K562 (cell line): ENCODE results near the gene LCA5L. TPM values are rescaled to one million over a fixed set of nuclear protein-coding genes. Genes with fewer than 3 reads are reported as not detected.

ENCODE experiments used
- ATAC-seq: fragments of 200-7000 bp; cut with Tn5 transposase; 3 replicates; pipeline ENCODE4 v1.9.1; 2020; ENCODE audit warnings: moderate library complexity
- BruUV-seq: library from RNA; stranded (reverse); fragments of 400-500 nt; replicated peaks from 2 replicates; lab custom pipeline; 2021; lab: Mats Ljungman, UMichigan
- CTCF ChIA-PET: fragments of 300-600 bp; formaldehyde crosslinking; extraction: SDS; loops from one replicate; lab custom pipeline; 2021; ENCODE audit warnings: low intra/inter-chr PET ratio; lab: Yijun Ruan, JAX
- POLR2A ChIA-PET: fragments of 300-600, 350-650 bp; sonication (Branson Sonifier 250); formaldehyde crosslinking; extraction: SDS; loops from one replicate; lab custom pipeline; 2021; ENCODE audit warnings: antibody characterized with exemption, inconsistent platforms; lab: Yijun Ruan, JAX
- DNase-seq, 4 experiments: peaks; one replicate each; pipeline versions ENCODE4 v3.0.0 to v3.0.0-alpha.2; 2011 to 2018; ENCODE audit warnings: low spot score in 3 of 4, mixed read lengths in 3 of 4; ENCODE audit errors: extremely low read depth in 1 of 4
- FAIRE-seq: peaks from 2 replicates; lab custom pipeline; 2011; peaks lifted over from hg19 to GRCh38; lab: Jason Lieb, UNC
- H2AFZ ChIP-seq: 2 replicates; pipeline ENCODE4 v1.6.0; 2011; ENCODE audit warnings: low read depth, low read length, control low read depth, inconsistent platforms
- H3K27ac ChIP-seq: fragments of 200-600 bp; 3 replicates; pipeline ENCODE4 v1.8.0; 2011; ENCODE audit warnings: low read depth, mild to moderate bottlenecking, control low read depth, inconsistent platforms, low read length, moderate library complexity, mixed read lengths; ENCODE audit errors: extremely low read depth
- H3K27me3 ChIP-seq, 2 experiments: fragments of 300-600 bp in 1 of 2; 2 replicates in 1 of 2; 3 replicates in 1 of 2; pipeline versions ENCODE4 v1.6.0 to v1.8.0; 2011; ENCODE audit warnings: inconsistent platforms in 2 of 2, low read length in 2 of 2, mild to moderate bottlenecking in 1 of 2, mixed read lengths in 1 of 2, moderate library complexity in 1 of 2; ENCODE audit not compliant: control insufficient read depth in 2 of 2, insufficient read depth in 2 of 2
- H3K36me3 ChIP-seq: fragments of 300-600 bp; 3 replicates; pipeline ENCODE4 v1.8.0; 2011; ENCODE audit warnings: mild to moderate bottlenecking, low read length, inconsistent platforms; ENCODE audit not compliant: control insufficient read depth, insufficient read depth
- H3K4me1 ChIP-seq, 2 experiments: fragments of 200-600 bp in 1 of 2; replicated peaks in 1 of 2; 2 replicates in 1 of 2; 3 replicates in 1 of 2; pipeline versions ENCODE4 v1.5.1 to v1.8.0; 2011; ENCODE audit warnings: inconsistent platforms in 2 of 2, low read length in 2 of 2, mild to moderate bottlenecking in 1 of 2, mixed read lengths in 1 of 2, moderate library complexity in 1 of 2; ENCODE audit not compliant: control insufficient read depth in 2 of 2, insufficient read depth in 2 of 2
- H3K4me2 ChIP-seq: 2 replicates; pipeline ENCODE4 v1.6.1; 2011; ENCODE audit warnings: low read length, control low read depth, inconsistent platforms, mixed read lengths; ENCODE audit not compliant: insufficient read depth
- H3K4me3 ChIP-seq: fragments of 200-600 bp; sonication (generic), shearing (Covaris generic); 2 replicates; pipeline ENCODE4 v1.5.1; 2016; ENCODE audit warnings: control low read depth, inconsistent platforms
- H3K79me2 ChIP-seq: fragments of 200-600 bp; 3 replicates; pipeline ENCODE4 v1.8.0; 2011; ENCODE audit warnings: low read length, inconsistent platforms; ENCODE audit not compliant: control insufficient read depth, insufficient read depth
- H3K9ac ChIP-seq, 2 experiments: 2 replicates each; pipeline versions ENCODE4 v1.6.0 to v1.6.1; 2011; ENCODE audit warnings: low read depth in 2 of 2, low read length in 2 of 2, control low read depth in 1 of 2, inconsistent platforms in 1 of 2, mild to moderate bottlenecking in 1 of 2, mixed read lengths in 1 of 2; ENCODE audit not compliant: insufficient read depth in 1 of 2
- H3K9me1 ChIP-seq: one replicate; pipeline ENCODE4 v1.6.0; 2011; ENCODE audit warnings: inconsistent platforms, mild to moderate bottlenecking, low read length, moderate library complexity; ENCODE audit not compliant: control insufficient read depth, insufficient read depth
- H3K9me3 ChIP-seq: replicated peaks from 2 replicates; pipeline ENCODE4 v1.5.1; 2011; ENCODE audit warnings: low read depth, low read length, inconsistent platforms; ENCODE audit not compliant: control insufficient read depth, insufficient read depth
- H4K20me1 ChIP-seq: replicated peaks from 2 replicates; pipeline ENCODE4 v1.6.1; 2011; ENCODE audit warnings: low read length, inconsistent platforms, mixed read lengths; ENCODE audit not compliant: control insufficient read depth, insufficient read depth
- CBX8 ChIP-seq: fragments of 200-600 bp; sonication (generic); IDR thresholded peaks from 2 replicates; pipeline ENCODE4 v1.6.1; 2012; ENCODE audit warnings: borderline replicate concordance, mixed run types, low read depth, mild to moderate bottlenecking, moderate library complexity, mixed read lengths, low read length, control low read depth, inconsistent platforms; ENCODE audit not compliant: poor library complexity, severe bottlenecking; ENCODE audit errors: extremely low read depth
- HEY1 ChIP-seq: fragments of 250-450 bp; sonication (Bioruptor Pico); IDR thresholded peaks from 2 replicates; pipeline ENCODE4 v1.5.0; 2020; ENCODE audit warnings: mild to moderate bottlenecking, moderate library complexity, borderline replicate concordance
- HNRNPK ChIP-seq: fragments of 200-400 bp; formaldehyde crosslinking; IDR thresholded peaks from one replicate; pipeline ENCODE4 v1.6.1; 2018; ENCODE audit warnings: mild to moderate bottlenecking, low read depth, low read length; ENCODE audit not compliant: poor library complexity, severe bottlenecking
- PCBP1 ChIP-seq: fragments of 200-400 bp; formaldehyde crosslinking; IDR thresholded peaks from 2 replicates; pipeline ENCODE4 v1.6.1; 2018; ENCODE audit warnings: mild to moderate bottlenecking, low read depth, low read length; ENCODE audit not compliant: poor library complexity, severe bottlenecking
- PCBP2 ChIP-seq: fragments of 200-400 bp; formaldehyde crosslinking; IDR thresholded peaks from 2 replicates; pipeline ENCODE4 v1.6.1; 2018; ENCODE audit warnings: low read length, low read depth, mild to moderate bottlenecking, moderate library complexity; ENCODE audit not compliant: poor library complexity, severe bottlenecking
- SMAD4 ChIP-seq: fragments of 250-450 bp; sonication (Bioruptor Pico); conservative IDR thresholded peaks from 2 replicates; pipeline ENCODE4 v1.8.0; 2021; ENCODE audit warnings: inconsistent platforms, mild to moderate bottlenecking, moderate library complexity
- ZNF316 ChIP-seq: fragments of 450-650 bp; IDR thresholded peaks from 2 replicates; pipeline ENCODE4 v1.6.1; 2016
- WGBS: fragments of 100-300 bp; shearing (Covaris generic); methylation state at CpG from one replicate; pipeline ENCODE4 v1.1.6; 2016; ENCODE audit warnings: low coverage, mixed read lengths; ENCODE audit not compliant: insufficient coverage; ENCODE audit errors: missing lambda C conversion rate; 5-methylcytosine and 5-hydroxymethylcytosine counted together
- in situ Hi-C: fragments of 300-500 bp; cut with MboI; formaldehyde crosslinking; loops from 4 replicates; pipeline ENCODE4 v1.15.0; 2018; ENCODE audit warnings: inconsistent platforms, mixed read lengths
- intact Hi-C: fragments of 100-400 bp; cut with micrococcal nuclease; formaldehyde crosslinking; loops from 2 replicates; pipeline ENCODE4 v1.14.2; 2022
- polyA plus RNA-seq, 8 experiments: library from polyadenylated mRNA; depleted of rRNA in 4 of 8; stranded (reverse) in 5 of 8; unstranded in 3 of 8; fragments of >200 nt; fragmentation: Nextera tagmentation in 2 of 8; fragmentation: Illumina TruSeq in 1 of 8; extraction: Ambion mirVana in 2 of 8; extraction: Trizol in 1 of 8; gene quantifications; 2 replicates each; pipeline versions ENCODE4 v1.2.1 to v1.2.3, GENCODE V29; 2011 to 2014; ENCODE audit warnings: inconsistent platforms in 1 of 8, missing spikeins in 1 of 8
- total RNA-seq, 7 experiments: library from RNA; depleted of rRNA in 6 of 7; stranded (reverse); fragments of >200 nt in 6 of 7; fragmentation: Illumina TruSeq in 2 of 7; extraction: Trizol in 2 of 7; gene quantifications; 2 replicates each; pipeline versions ENCODE4 v1.2.1 to v1.2.3, GENCODE V29; 2011 to 2021; ENCODE audit warnings: low replicate concordance in 1 of 7
- TF ChIP-seq, protein P1 (sequence below): IDR thresholded peaks from 2 replicates; pipeline ENCODE4 v1.6.1; 2016; ENCODE audit warnings: missing genetic modification characterization, missing compliant biosample characterization

The LCA5L gene
- total and polyA plus RNA-seq, 9 of the 15 experiments (the other 6 are each of a cell fraction or from before 2014, with no cell fraction given), result 1.8 to 4.9 (median 3.8) TPM

DNA sequence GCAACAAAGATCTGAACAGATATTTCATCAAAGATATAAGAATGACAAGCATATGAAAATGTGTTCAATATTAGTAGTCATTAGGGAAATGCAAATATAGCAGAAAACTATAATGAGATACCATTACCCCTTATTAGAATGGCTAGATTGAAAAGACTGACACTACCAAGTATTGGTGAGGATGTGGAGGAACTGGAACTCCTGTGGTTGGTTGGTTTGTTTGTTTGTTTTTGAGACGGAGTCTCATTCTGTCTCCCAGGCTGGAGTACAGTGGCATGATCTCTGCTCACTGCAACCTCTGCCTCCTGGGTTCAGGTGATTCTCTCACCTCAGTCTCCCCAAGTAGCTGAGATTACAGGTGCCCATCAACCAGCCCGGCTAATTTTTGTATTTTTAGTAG is 77.8 kb downstream of the LCA5L start:
- no peaks in the 10 kb centered on the region for H3K9me1 ChIP-seq
- H2AFZ ChIP-seq, result no peak overlapping the region
- ChIA-PET POLR2A (interaction anchor here (1.0 to 1.1 kb wide), 5 partner anchors 8 to 32 kb away, joined by 3 to 5 read pairs (median 3); a partner anchor contains a TSS), CTCF (no interaction called here)
- intact Hi-C loops, result no loop called here
- H3K36me3 ChIP-seq, result no peaks in the 10 kb centered on the region
- H3K27ac ChIP-seq, result no peak overlapping the region
- no peaks in the 10 kb centered on the region for H3K27me3 ChIP-seq
- no peak for DNase-seq
- H3K9ac ChIP-seq, result no peak overlapping the region
- H4K20me1 ChIP-seq, result no peaks in the 10 kb centered on the region
- in situ Hi-C loops, result no loop called here
- WGBS, result 51% methylated on average over 2 of the region's 2 CpGs
- FAIRE-seq, result no peak
- H3K4me1 ChIP-seq, result peaks cover 9 to 22% of the 10 kb centered on the region in 2 experiments
- 0 out of 2 replicates have a peak, but pooled peaks have one; percentile 7 for TF ChIP-seq ZNF316
- TF ChIP-seq HEY1 (CRISPR knock-in tag), result no peak
- no peak overlapping the region for H3K4me3 ChIP-seq
- H3K79me2 ChIP-seq, result no peaks in the 10 kb centered on the region
- no peak overlapping the region for H3K4me2 ChIP-seq
- H3K9me3 ChIP-seq, result no peaks in the 10 kb centered on the region
- ATAC-seq, result no peak
- no TSS peak for BruUV-seq

DNA sequence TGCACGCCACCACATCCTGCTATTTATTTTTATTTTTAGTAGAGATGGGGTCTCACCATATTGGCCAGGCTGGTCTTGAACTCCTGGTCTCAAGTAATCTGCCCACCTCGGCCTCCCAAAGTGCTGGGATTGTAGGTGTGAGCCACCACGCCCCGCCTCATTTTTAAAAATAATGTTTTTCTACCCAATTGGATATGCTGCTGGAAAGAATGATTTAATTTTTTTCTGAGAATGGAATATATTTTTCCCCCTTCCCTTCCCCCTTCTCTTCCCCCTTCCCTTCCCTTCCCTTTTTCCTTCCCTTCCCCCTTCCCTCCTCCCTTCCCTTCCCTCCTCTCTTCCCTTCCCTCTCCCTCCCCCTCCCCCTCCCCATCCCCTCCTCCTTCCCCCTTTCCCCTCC is 79.0 kb downstream of the LCA5L start:
- Histone ChIP-seq H3K9ac (no peak overlapping the region), H3K36me3 (no peaks in the 10 kb centered on the region), H3K79me2 (no peaks in the 10 kb centered on the region), H2AFZ (no peak overlapping the region), H3K9me1 (no peaks in the 10 kb centered on the region), H3K27me3 (no peaks in the 10 kb centered on the region), H4K20me1 (no peaks in the 10 kb centered on the region), H3K4me1 (peaks cover 9 to 22% of the 10 kb centered on the region in 2 experiments; a peak in 4 of 5 replicates), H3K27ac (no peak overlapping the region), H3K9me3 (no peaks in the 10 kb centered on the region), H3K4me3 (no peak overlapping the region), H3K4me2 (no peak overlapping the region)
- in situ Hi-C loops, result no loop called here
- DNase-seq (no peak), ATAC-seq (no peak), FAIRE-seq (no peak)
- intact Hi-C loops, result no loop called here
- BruUV-seq, result no TSS peak
- 74% methylated on average over 4 of the region's 4 CpGs for WGBS
- CTCF ChIA-PET, result no interaction called here
- TF ChIP-seq SMAD4 (CRISPR knock-in tag) (no peak), PCBP1 (peak; percentile 89), PCBP2 (peak; percentile 92), HNRNPK (peak; percentile 90), CBX8 (no peak)
- TF ChIP-seq, protein P1, sequence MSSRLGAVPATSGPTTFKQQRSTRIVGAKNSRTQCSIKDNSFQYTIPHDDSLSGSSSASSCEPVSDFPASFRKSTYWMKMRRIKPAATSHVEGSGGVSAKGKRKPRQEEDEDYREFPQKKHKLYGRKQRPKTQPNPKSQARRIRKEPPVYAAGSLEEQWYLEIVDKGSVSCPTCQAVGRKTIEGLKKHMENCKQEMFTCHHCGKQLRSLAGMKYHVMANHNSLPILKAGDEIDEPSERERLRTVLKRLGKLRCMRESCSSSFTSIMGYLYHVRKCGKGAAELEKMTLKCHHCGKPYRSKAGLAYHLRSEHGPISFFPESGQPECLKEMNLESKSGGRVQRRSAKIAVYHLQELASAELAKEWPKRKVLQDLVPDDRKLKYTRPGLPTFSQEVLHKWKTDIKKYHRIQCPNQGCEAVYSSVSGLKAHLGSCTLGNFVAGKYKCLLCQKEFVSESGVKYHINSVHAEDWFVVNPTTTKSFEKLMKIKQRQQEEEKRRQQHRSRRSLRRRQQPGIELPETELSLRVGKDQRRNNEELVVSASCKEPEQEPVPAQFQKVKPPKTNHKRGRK, result peak; percentile 41
- POLR2A ChIA-PET, result interaction anchor here (0.6 to 1.1 kb wide), 3 partner anchors 14 to 95 kb away, joined by 3 to 4 read pairs (median 3); a partner anchor contains a TSS
